ENCODE measurements around the gene TAS2R38. TPM values are rescaled to one million over a fixed set of nuclear protein-coding genes. Genes with fewer than 3 reads are reported as not detected.

The TAS2R38 gene
- total RNA-seq, 1 experiment from 2014 or later: not detected

- Histone ChIP-seq H4K91ac (ENCODE audit: insufficient read length, low read depth, low read length) (no peak overlapping the region), H3K56ac (ENCODE audit: insufficient read length, low read depth, low read length) (no peak overlapping the region), H3K23ac (ENCODE audit: insufficient read length, low read depth, low read length) (no peak overlapping the region), H4K20me1 (ENCODE audit: control insufficient read depth, insufficient read depth, insufficient read length) (no peaks in the 10 kb centered on the region), H2BK120ac (ENCODE audit: low read depth, low read length, poor library complexity, severe bottlenecking) (no peak overlapping the region), H2BK12ac (ENCODE audit: insufficient read length, low read depth, low read length) (no peak overlapping the region), H2BK15ac (ENCODE audit: low read depth, low read length) (no peak overlapping the region), H3K79me2 (ENCODE audit: insufficient read depth, low read length) (no peaks in the 10 kb centered on the region), H2BK20ac (ENCODE audit: low read depth, low read length, poor library complexity, severe bottlenecking) (no peak overlapping the region), H3K4me1 (ENCODE audit: insufficient read depth, low read length) (no peaks in the 10 kb centered on the region), H2AFZ (ENCODE audit: low read length) (no peak overlapping the region), H3K14ac (ENCODE audit: insufficient read depth, low read length) (no peak overlapping the region), H3K23me2 (ENCODE audit: insufficient read length, low read depth, low read length, poor library complexity, severe bottlenecking) (no peaks in the 10 kb centered on the region), H2AK5ac (ENCODE audit: insufficient read length, low read length) (no peak overlapping the region), H4K8ac (replicated peaks; ENCODE audit: insufficient read length, low read depth, low read length) (no peak overlapping the region), H3K9me3 (ENCODE audit: control insufficient read depth, low read depth, low read length) (no peaks in the 10 kb centered on the region), H2BK5ac (ENCODE audit: insufficient read length, low read length) (no peak overlapping the region), H3K4me2 (ENCODE audit: insufficient read depth, insufficient read length, low read length) (no peak overlapping the region), H3T11ph (ENCODE audit: low read length) (no peak overlapping the region), H3K9ac (ENCODE audit: extremely low read depth, insufficient read length, low read length) (no peak overlapping the region), H3K4ac (ENCODE audit: low read depth, low read length) (no peak overlapping the region), H3K27me3 (ENCODE audit: insufficient read depth, low read length) (no peaks in the 10 kb centered on the region), H3K18ac (ENCODE audit: insufficient read length, low read depth, low read length) (no peak overlapping the region), H4K5ac (ENCODE audit: insufficient read length, low read depth, low read length) (no peak overlapping the region), H3K79me1 (ENCODE audit: insufficient read depth, low read depth, low read length, poor library complexity, severe bottlenecking) (no peaks in the 10 kb centered on the region), H3K27ac (ENCODE audit: insufficient read length, low read depth, low read length) (no peak overlapping the region)
- Mint-ChIP-seq H3K9me3 (no peaks in the 10 kb centered on the region), H3K27ac (no peak overlapping the region), H3K4me1 (peaks cover 5 to 8% of the 10 kb centered on the region in 2 experiments), H3K36me3 (ENCODE audit: insufficient read depth in 1 of 3, low read depth in 3 of 3) (no peaks in the 10 kb centered on the region), H3K27me3 (ENCODE audit: low read depth) (no peaks in the 10 kb centered on the region), H3K4me3 (no peak overlapping the region)
- DNase-seq: no peak
- WGBS (ENCODE audit: extremely low coverage, insufficient read length, low lambda C conversion rate): no CpG with 5 or more reads among the region's 1 CpG
- no peak for TF ChIP-seq CTCF (conservative IDR thresholded peaks at IDR 0.05)
Measured at GRCh38 chr7:141993354-141993753, 19.8 kb upstream of the TAS2R38 start.

Data from H9 (cell line).